GM23338 (cell line): ENCODE results near the gene LRRIQ3. TPM values are rescaled to one million over a fixed set of nuclear protein-coding genes. Genes with fewer than 3 reads are reported as not detected.
A peak's percentile ranks its signal among the peaks of the same experiment; 100 is the strongest.
"Not testable (repeated sequence)": the region's sequence is repeated elsewhere in the genome, so short reads cannot be mapped to it uniquely, and the experiment has no call there.

Experiments used
- ATAC-seq: fragments of 200-7000 bp; cut with Tn5 transposase; 3 replicates; pipeline ENCODE4 v1.9.1; 2020
- DNase-seq: peaks from one replicate; pipeline ENCODE4 v3.0.0-alpha.2; 2015; ENCODE audit warnings: low spot score
- H2AFZ ChIP-seq: fragments of 200-600 bp; sonication (generic); 2 replicates; pipeline ENCODE4 v1.8.0; 2016; ENCODE audit warnings: antibody characterized with exemption, mild to moderate bottlenecking, moderate library complexity
- H3F3A ChIP-seq: fragments of 200-600 bp; sonication (generic); replicated peaks from 2 replicates; pipeline ENCODE4 v1.8.0; 2017; ENCODE audit warnings: antibody characterized with exemption, mixed run types, low read depth
- H3K27ac ChIP-seq: fragments of 200-600 bp; sonication (generic); 2 replicates; pipeline ENCODE4 v1.6.1; 2016; ENCODE audit warnings: low read depth
- H3K27me3 ChIP-seq: fragments of 200-600 bp; sonication (generic); 2 replicates; pipeline ENCODE4 v1.8.0; 2016; ENCODE audit warnings: mild to moderate bottlenecking, mixed run types, moderate library complexity; ENCODE audit not compliant: insufficient read depth
- H3K36me3 ChIP-seq: fragments of 200-600 bp; sonication (generic); 2 replicates; pipeline ENCODE4 v1.8.0; 2016; ENCODE audit warnings: mild to moderate bottlenecking; ENCODE audit not compliant: insufficient read depth
- H3K4me1 ChIP-seq: fragments of 200-600 bp; sonication (generic); 2 replicates; pipeline ENCODE4 v1.8.0; 2016; ENCODE audit warnings: mild to moderate bottlenecking, moderate library complexity; ENCODE audit not compliant: insufficient read depth
- H3K4me2 ChIP-seq: fragments of 200-600 bp; sonication (generic); 2 replicates; pipeline ENCODE4 v1.7.1; 2017; ENCODE audit warnings: mixed run types
- H3K4me3 ChIP-seq: fragments of 200-600 bp; sonication (generic); 2 replicates; pipeline ENCODE4 v1.6.1; 2016; ENCODE audit warnings: mixed run types
- H3K79me2 ChIP-seq: fragments of 200-600 bp; sonication (generic); replicated peaks from 2 replicates; pipeline ENCODE4 v1.8.0; 2017; ENCODE audit warnings: mild to moderate bottlenecking; ENCODE audit not compliant: insufficient read depth
- H3K9me2 ChIP-seq: fragments of 200-600 bp; sonication (generic); 2 replicates; pipeline ENCODE4 v1.8.0; 2017; ENCODE audit not compliant: insufficient read depth
- H4K20me1 ChIP-seq: fragments of 200-600 bp; sonication (generic); replicated peaks from 2 replicates; pipeline ENCODE4 v1.8.0; 2017; ENCODE audit warnings: mild to moderate bottlenecking; ENCODE audit not compliant: insufficient read depth
- H3K27ac Mint-ChIP-seq: 2 replicates; pipeline ENCODE4 v1.8.0; 2020; ENCODE audit warnings: inconsistent platforms, mild to moderate bottlenecking, moderate library complexity, mixed read lengths
- H3K27me3 Mint-ChIP-seq: 3 replicates; pipeline ENCODE4 v1.8.0; 2022; ENCODE audit warnings: low read depth, mild to moderate bottlenecking, moderate library complexity, mixed read lengths, inconsistent platforms; ENCODE audit not compliant: insufficient read depth, poor library complexity
- H3K36me3 Mint-ChIP-seq: 3 replicates; pipeline ENCODE4 v1.8.0; 2021; ENCODE audit warnings: low read depth, mild to moderate bottlenecking, inconsistent platforms, moderate library complexity, mixed read lengths
- H3K4me1 Mint-ChIP-seq: 3 replicates; pipeline ENCODE4 v1.8.0; 2020; ENCODE audit warnings: mild to moderate bottlenecking, inconsistent platforms, mixed read lengths
- H3K4me3 Mint-ChIP-seq: 3 replicates; pipeline ENCODE4 v1.8.0; 2021; ENCODE audit warnings: moderate library complexity, mild to moderate bottlenecking, inconsistent platforms, mixed read lengths
- H3K9me3 Mint-ChIP-seq: 3 replicates; pipeline ENCODE4 v1.8.0; 2020; ENCODE audit warnings: moderate library complexity, mild to moderate bottlenecking, inconsistent platforms, mixed read lengths
- EZH2 ChIP-seq: fragments of 200-600 bp; sonication (generic); IDR thresholded peaks from one replicate; pipeline ENCODE4 v1.8.0; 2017; ENCODE audit warnings: antibody characterized with exemption, mild to moderate bottlenecking, low read depth; ENCODE audit not compliant: unreplicated experiment
- NANOG ChIP-seq: IDR thresholded peaks from 2 replicates; pipeline ENCODE4 v1.6.1; 2016; ENCODE audit warnings: antibody characterized with exemption, borderline replicate concordance
- POLR2AphosphoS5 ChIP-seq: IDR thresholded peaks from 2 replicates; pipeline ENCODE4 v1.6.1; 2016; ENCODE audit warnings: antibody characterized with exemption, low read depth
- REST ChIP-seq: IDR thresholded peaks from one replicate; pipeline ENCODE4 v1.6.1; 2018; ENCODE audit warnings: antibody characterized with exemption; ENCODE audit not compliant: unreplicated experiment
- STAT1 ChIP-seq: IDR thresholded peaks from one replicate; pipeline ENCODE4 v1.6.1; 2016; ENCODE audit warnings: antibody characterized with exemption; ENCODE audit not compliant: unreplicated experiment
- ZNF114 ChIP-seq: fragments of 250-450 bp; sonication (Bioruptor Pico); IDR thresholded peaks from 2 replicates; pipeline ENCODE4 v1.5.0; 2020; ENCODE audit warnings: mild to moderate bottlenecking, moderate library complexity
- ZNF331 ChIP-seq: fragments of 250-450 bp; sonication (Bioruptor Pico); IDR thresholded peaks from 2 replicates; pipeline ENCODE4 v1.5.0; 2020; ENCODE audit warnings: low read depth, mild to moderate bottlenecking, moderate library complexity
- polyA plus RNA-seq: library from polyadenylated mRNA; unstranded; fragments of >200 nt; fragmentation: Nextera tagmentation; extraction: Ambion mirVana; gene quantifications from 2 replicates; pipeline ENCODE4 v1.2.1, GENCODE V29; 2016
- total RNA-seq: library from RNA; depleted of rRNA; stranded (reverse); fragments of >200 nt; shearing (Covaris generic); gene quantifications from 2 replicates; pipeline ENCODE4 v1.2.3, GENCODE V29; 2014
- TF ChIP-seq, protein P1 (sequence below): fragments of 250-450 bp; sonication (Bioruptor Pico); IDR thresholded peaks from 2 replicates; pipeline ENCODE4 v1.5.0; 2020; ENCODE audit warnings: mild to moderate bottlenecking, moderate library complexity
- TF ChIP-seq, protein P2 (sequence below): IDR thresholded peaks from 2 replicates; pipeline ENCODE4 v1.6.1; 2016; ENCODE audit warnings: antibody characterized with exemption

LRRIQ3 gene
- total and polyA plus RNA-seq, 2 experiments from 2014 or later = 0.21 to 0.36 TPM

DNA sequence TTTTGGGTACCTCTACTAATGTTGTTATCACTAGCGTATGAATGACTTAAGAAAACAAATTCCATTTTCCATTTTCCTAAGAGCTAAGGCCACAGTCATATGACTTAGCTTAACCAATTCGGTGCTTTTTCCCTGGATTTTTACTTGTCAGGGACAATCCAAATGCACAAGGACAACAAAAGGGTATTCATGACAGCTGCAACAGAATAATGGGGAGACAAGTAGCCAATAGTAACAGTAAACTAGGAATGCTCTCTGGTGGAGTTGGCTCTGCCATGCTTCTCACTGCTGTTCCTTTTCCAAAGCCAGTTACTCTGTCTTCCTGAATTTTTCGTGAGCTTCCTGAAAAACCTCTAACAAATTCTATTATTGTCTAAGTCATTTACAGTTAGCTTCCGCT lies 52.9 kb downstream of the LRRIQ3 start:
- no peaks in the 10 kb centered on the region for H3K36me3 Mint-ChIP-seq
- DNase-seq (peak; percentile 26), ATAC-seq (peak; percentile 28; the same call in 1 of the 3 replicates)
- no peaks in the 10 kb centered on the region for H3K9me3 Mint-ChIP-seq
- H2AFZ ChIP-seq = no peak overlapping the region
- 0 out of 3 replicates have a peak, but pooled peaks cover 2% of the 10 kb centered on the region for H3K4me1 Mint-ChIP-seq
- H3K79me2 ChIP-seq = no peaks in the 10 kb centered on the region
- no peak overlapping the region for H3K4me3 ChIP-seq
- H3K4me1 ChIP-seq = no peaks in the 10 kb centered on the region
- no peak overlapping the region for H3K27ac ChIP-seq
- no peaks in the 10 kb centered on the region for H3K27me3 Mint-ChIP-seq
- H4K20me1 ChIP-seq = no peaks in the 10 kb centered on the region
- TF ChIP-seq, protein P1, sequence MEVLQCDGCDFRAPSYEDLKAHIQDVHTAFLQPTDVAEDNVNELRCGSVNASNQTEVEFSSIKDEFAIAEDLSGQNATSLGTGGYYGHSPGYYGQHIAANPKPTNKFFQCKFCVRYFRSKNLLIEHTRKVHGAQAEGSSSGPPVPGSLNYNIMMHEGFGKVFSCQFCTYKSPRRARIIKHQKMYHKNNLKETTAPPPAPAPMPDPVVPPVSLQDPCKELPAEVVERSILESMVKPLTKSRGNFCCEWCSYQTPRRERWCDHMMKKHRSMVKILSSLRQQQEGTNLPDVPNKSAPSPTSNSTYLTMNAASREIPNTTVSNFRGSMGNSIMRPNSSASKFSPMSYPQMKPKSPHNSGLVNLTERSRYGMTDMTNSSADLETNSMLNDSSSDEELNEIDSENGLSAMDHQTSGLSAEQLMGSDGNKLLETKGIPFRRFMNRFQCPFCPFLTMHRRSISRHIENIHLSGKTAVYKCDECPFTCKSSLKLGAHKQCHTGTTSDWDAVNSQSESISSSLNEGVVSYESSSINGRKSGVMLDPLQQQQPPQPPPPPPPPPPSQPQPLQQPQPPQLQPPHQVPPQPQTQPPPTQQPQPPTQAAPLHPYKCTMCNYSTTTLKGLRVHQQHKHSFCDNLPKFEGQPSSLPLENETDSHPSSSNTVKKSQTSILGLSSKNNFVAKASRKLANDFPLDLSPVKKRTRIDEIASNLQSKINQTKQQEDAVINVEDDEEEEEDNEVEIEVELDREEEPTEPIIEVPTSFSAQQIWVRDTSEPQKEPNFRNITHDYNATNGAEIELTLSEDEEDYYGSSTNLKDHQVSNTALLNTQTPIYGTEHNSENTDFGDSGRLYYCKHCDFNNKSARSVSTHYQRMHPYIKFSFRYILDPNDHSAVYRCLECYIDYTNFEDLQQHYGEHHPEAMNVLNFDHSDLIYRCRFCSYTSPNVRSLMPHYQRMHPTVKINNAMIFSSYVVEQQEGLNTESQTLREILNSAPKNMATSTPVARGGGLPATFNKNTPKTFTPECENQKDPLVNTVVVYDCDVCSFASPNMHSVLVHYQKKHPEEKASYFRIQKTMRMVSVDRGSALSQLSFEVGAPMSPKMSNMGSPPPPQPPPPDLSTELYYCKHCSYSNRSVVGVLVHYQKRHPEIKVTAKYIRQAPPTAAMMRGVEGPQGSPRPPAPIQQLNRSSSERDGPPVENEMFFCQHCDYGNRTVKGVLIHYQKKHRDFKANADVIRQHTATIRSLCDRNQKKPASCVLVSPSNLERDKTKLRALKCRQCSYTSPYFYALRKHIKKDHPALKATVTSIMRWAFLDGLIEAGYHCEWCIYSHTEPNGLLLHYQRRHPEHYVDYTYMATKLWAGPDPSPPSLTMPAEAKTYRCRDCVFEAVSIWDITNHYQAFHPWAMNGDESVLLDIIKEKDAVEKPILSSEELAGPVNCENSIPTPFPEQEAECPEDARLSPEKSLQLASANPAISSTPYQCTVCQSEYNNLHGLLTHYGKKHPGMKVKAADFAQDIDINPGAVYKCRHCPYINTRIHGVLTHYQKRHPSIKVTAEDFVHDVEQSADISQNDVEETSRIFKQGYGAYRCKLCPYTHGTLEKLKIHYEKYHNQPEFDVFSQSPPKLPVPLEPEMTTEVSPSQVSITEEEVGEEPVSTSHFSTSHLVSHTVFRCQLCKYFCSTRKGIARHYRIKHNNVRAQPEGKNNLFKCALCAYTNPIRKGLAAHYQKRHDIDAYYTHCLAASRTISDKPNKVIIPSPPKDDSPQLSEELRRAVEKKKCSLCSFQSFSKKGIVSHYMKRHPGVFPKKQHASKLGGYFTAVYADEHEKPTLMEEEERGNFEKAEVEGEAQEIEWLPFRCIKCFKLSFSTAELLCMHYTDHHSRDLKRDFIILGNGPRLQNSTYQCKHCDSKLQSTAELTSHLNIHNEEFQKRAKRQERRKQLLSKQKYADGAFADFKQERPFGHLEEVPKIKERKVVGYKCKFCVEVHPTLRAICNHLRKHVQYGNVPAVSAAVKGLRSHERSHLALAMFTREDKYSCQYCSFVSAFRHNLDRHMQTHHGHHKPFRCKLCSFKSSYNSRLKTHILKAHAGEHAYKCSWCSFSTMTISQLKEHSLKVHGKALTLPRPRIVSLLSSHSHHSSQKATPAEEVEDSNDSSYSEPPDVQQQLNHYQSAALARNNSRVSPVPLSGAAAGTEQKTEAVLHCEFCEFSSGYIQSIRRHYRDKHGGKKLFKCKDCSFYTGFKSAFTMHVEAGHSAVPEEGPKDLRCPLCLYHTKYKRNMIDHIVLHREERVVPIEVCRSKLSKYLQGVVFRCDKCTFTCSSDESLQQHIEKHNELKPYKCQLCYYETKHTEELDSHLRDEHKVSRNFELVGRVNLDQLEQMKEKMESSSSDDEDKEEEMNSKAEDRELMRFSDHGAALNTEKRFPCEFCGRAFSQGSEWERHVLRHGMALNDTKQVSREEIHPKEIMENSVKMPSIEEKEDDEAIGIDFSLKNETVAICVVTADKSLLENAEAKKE (CRISPR knock-in tag) = no peak
- TF ChIP-seq NANOG = no peak
- TF ChIP-seq STAT1 = no peak
- TF ChIP-seq REST = no peak
- TF ChIP-seq EZH2 = no peak
- no peak for TF ChIP-seq ZNF114 (CRISPR knock-in tag)
- no peak for TF ChIP-seq ZNF331 (CRISPR knock-in tag)
- TF ChIP-seq, protein P2, sequence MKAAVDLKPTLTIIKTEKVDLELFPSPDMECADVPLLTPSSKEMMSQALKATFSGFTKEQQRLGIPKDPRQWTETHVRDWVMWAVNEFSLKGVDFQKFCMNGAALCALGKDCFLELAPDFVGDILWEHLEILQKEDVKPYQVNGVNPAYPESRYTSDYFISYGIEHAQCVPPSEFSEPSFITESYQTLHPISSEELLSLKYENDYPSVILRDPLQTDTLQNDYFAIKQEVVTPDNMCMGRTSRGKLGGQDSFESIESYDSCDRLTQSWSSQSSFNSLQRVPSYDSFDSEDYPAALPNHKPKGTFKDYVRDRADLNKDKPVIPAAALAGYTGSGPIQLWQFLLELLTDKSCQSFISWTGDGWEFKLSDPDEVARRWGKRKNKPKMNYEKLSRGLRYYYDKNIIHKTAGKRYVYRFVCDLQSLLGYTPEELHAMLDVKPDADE = no peak
- no peak for TF ChIP-seq POLR2AphosphoS5
- H3K27me3 ChIP-seq = no peaks in the 10 kb centered on the region
- no peaks in the 10 kb centered on the region for H3K9me2 ChIP-seq
- no peak overlapping the region for H3K4me3 Mint-ChIP-seq
- no peak overlapping the region for H3K4me2 ChIP-seq
- no peaks in the 10 kb centered on the region for H3F3A ChIP-seq
- no peaks in the 10 kb centered on the region for H3K36me3 ChIP-seq
- no peak overlapping the region for H3K27ac Mint-ChIP-seq

GRCh38 chr1:74117370-74117769 lies 80.6 kb downstream of the LRRIQ3 start:
- not testable (repeated sequence) for H3K4me1 Mint-ChIP-seq, H3K9me2 ChIP-seq, H3K27me3 Mint-ChIP-seq, H4K20me1 ChIP-seq, H3K9me3 Mint-ChIP-seq, H3K4me2 ChIP-seq, H3K4me3 Mint-ChIP-seq, H3K36me3 Mint-ChIP-seq, H3K27ac ChIP-seq, H3K4me3 ChIP-seq, DNase-seq, H2AFZ ChIP-seq, H3K27ac Mint-ChIP-seq, H3K27me3 ChIP-seq, H3K79me2 ChIP-seq, H3F3A ChIP-seq, H3K36me3 ChIP-seq, ATAC-seq
- H3K4me1 ChIP-seq = peaks cover 20% of the 10 kb centered on the region
